Smooth muscle cell (in vitro differentiated cells): ENCODE measurements around the gene PROK1. TPM values are rescaled to one million over a fixed set of nuclear protein-coding genes. Genes with fewer than 3 reads are reported as not detected.

Source experiments
- DNase-seq: peaks from one replicate; lab custom pipeline; 2025; ENCODE audit not compliant: unreplicated experiment; lab: John Stamatoyannopoulos, UW
- H2AFZ ChIP-seq: fragments of 200-600 bp; sonication (generic); 2 replicates; pipeline ENCODE4 v1.6.0; 2016; ENCODE audit warnings: antibody characterized with exemption, low read depth, mild to moderate bottlenecking
- H3F3A ChIP-seq: fragments of 200-600 bp; sonication (generic); 2 replicates; pipeline ENCODE4 v1.6.0; 2017; ENCODE audit warnings: antibody characterized with exemption, low read depth
- H3K27ac ChIP-seq: fragments of 200-600 bp; sonication (generic); 2 replicates; pipeline ENCODE4 v1.5.1; 2016; ENCODE audit warnings: low read depth, mild to moderate bottlenecking
- H3K27me3 ChIP-seq: fragments of 200-600 bp; sonication (generic); 2 replicates; pipeline ENCODE4 v1.6.1; 2016; ENCODE audit warnings: low read depth, mild to moderate bottlenecking
- H3K36me3 ChIP-seq: fragments of 200-600 bp; sonication (generic); 2 replicates; pipeline ENCODE4 v1.5.1; 2016; ENCODE audit warnings: low read depth
- H3K4me1 ChIP-seq: fragments of 200-600 bp; sonication (generic); 2 replicates; pipeline ENCODE4 v1.5.1; 2016; ENCODE audit warnings: low read depth
- H3K4me2 ChIP-seq: fragments of 200-600 bp; sonication (generic); 2 replicates; pipeline ENCODE4 v1.6.0; 2016; ENCODE audit warnings: mild to moderate bottlenecking
- H3K4me3 ChIP-seq: fragments of 200-600 bp; sonication (generic); 2 replicates; pipeline ENCODE4 v1.5.1; 2016; ENCODE audit warnings: mild to moderate bottlenecking
- H3K79me2 ChIP-seq: fragments of 200-600 bp; sonication (generic); 2 replicates; pipeline ENCODE4 v1.6.0; 2016; ENCODE audit warnings: low read depth, mild to moderate bottlenecking
- H3K9ac ChIP-seq: fragments of 200-600 bp; sonication (generic); 2 replicates; pipeline ENCODE4 v1.6.0; 2016; ENCODE audit warnings: low read depth
- H3K9me3 ChIP-seq: fragments of 200-600 bp; sonication (generic); replicated peaks from 2 replicates; pipeline ENCODE4 v1.5.1; 2016; ENCODE audit warnings: low read depth
- H4K20me1 ChIP-seq: fragments of 200-600 bp; sonication (generic); 2 replicates; pipeline ENCODE4 v1.6.0; 2016; ENCODE audit warnings: low read depth
- CTCF ChIP-seq: fragments of 200-600 bp; sonication (generic); IDR thresholded peaks from 2 replicates; pipeline ENCODE4 v1.5.1; 2017; ENCODE audit warnings: borderline replicate concordance, mild to moderate bottlenecking, antibody characterized with exemption; ENCODE audit not compliant: insufficient read depth, poor library complexity, severe bottlenecking
- WGBS: methylation state at CpG from one replicate; pipeline ENCODE4 v1.1.7; 2016; ENCODE audit warnings: low lambda C conversion rate; 5-methylcytosine and 5-hydroxymethylcytosine counted together
- polyA plus RNA-seq: library from polyadenylated mRNA; unstranded; fragments of >200 nt; fragmentation: Nextera tagmentation; extraction: Ambion mirVana; gene quantifications from 2 replicates; pipeline ENCODE4 v1.2.1, GENCODE V29; 2016
- total RNA-seq: library from RNA; depleted of rRNA; stranded (reverse); fragments of >200 nt; gene quantifications from 2 replicates; pipeline ENCODE4 v1.2.3, GENCODE V29; 2014

PROK1 gene
- total and polyA plus RNA-seq, 2 experiments from 2014 or later, result 43.0 to 69.5 TPM

GRCh38 chr1:110495926-110496600 lies 45.1 kb downstream of the PROK1 start:
- H3K4me1 ChIP-seq, result no peaks in the 10 kb centered on the region
- no peak overlapping the region for H2AFZ ChIP-seq
- H3K27ac ChIP-seq, result no peak overlapping the region
- H3K79me2 ChIP-seq, result no peaks in the 10 kb centered on the region
- H3K9ac ChIP-seq, result no peak overlapping the region
- no peaks in the 10 kb centered on the region for H3K27me3 ChIP-seq
- H3K9me3 ChIP-seq, result no peaks in the 10 kb centered on the region
- H4K20me1 ChIP-seq, result no peaks in the 10 kb centered on the region
- peak; percentile 58 for DNase-seq
- no peaks in the 10 kb centered on the region for H3F3A ChIP-seq
- peak; percentile 95 for TF ChIP-seq CTCF
- H3K4me3 ChIP-seq, result no peak overlapping the region
- 28% methylated on average over 8 of the region's 8 CpGs for WGBS
- no peak overlapping the region for H3K4me2 ChIP-seq
- no peaks in the 10 kb centered on the region for H3K36me3 ChIP-seq

GRCh38 chr1:110498270-110498669 lies 47.3 kb downstream of the PROK1 start:
- no peak for TF ChIP-seq CTCF
- H3K27ac ChIP-seq, result no peak overlapping the region

DNA sequence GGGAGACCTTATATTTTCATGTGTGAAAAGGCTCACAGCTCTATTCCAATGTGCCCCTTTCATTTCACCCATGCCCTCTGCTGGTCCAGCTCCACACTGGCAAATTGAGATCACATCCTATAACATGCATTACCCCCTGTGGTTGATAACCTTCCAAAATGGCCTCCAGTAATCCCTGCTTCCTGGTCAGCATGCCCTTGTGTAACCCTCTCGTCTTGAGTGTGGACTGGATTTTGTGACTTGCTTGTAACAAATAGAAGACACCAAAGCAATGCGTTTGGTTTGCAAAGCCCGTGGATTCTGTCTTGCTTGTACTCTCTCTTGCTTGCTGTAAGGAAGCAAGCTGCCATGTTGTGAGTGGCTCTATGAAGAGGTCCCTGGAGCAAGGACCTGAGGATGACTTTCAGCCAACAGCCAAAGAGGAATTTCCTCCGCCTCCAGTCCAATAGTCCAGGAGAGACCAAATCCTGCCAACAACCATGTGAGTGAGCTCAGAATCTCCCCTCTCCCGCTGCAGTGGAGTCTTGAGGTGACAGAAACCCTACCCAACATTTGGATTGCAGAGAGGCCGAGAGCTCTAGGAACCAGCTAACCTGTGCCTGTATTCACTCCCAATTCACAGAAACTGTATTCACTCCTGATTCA lies 50.7 kb downstream of the PROK1 start:
- Histone ChIP-seq H3F3A (no peaks in the 10 kb centered on the region), H4K20me1 (no peaks in the 10 kb centered on the region), H3K4me1 (no peaks in the 10 kb centered on the region), H3K27me3 (peaks cover 6% of the 10 kb centered on the region), H3K4me2 (no peak overlapping the region), H3K27ac (no peak overlapping the region), H3K36me3 (no peaks in the 10 kb centered on the region), H2AFZ (no peak overlapping the region), H3K9ac (no peak overlapping the region), H3K79me2 (no peaks in the 10 kb centered on the region), H3K4me3 (no peak overlapping the region), H3K9me3 (no peaks in the 10 kb centered on the region)
- no peak for DNase-seq
- whole genome bisulfite sequencing, result 90% methylated on average over 6 of the region's 6 CpGs
- TF ChIP-seq CTCF, result no peak

More at GRCh38 chr1:110498270-110498669, 47.3 kb downstream of the PROK1 start:
- H3K4me1 ChIP-seq, result no peaks in the 10 kb centered on the region
- H3K9ac ChIP-seq, result no peak overlapping the region
- H3K79me2 ChIP-seq, result no peaks in the 10 kb centered on the region
- no peaks in the 10 kb centered on the region for H3K36me3 ChIP-seq
- H2AFZ ChIP-seq, result no peak overlapping the region
- DNase-seq, result no peak
- H3K9me3 ChIP-seq, result no peaks in the 10 kb centered on the region
- 84% methylated on average over 6 of the region's 6 CpGs for WGBS
- H3K4me2 ChIP-seq, result no peak overlapping the region
- H3F3A ChIP-seq, result no peaks in the 10 kb centered on the region
- H4K20me1 ChIP-seq, result no peaks in the 10 kb centered on the region
- H3K4me3 ChIP-seq, result no peak overlapping the region
- H3K27me3 ChIP-seq, result peaks cover 4% of the 10 kb centered on the region
